ENCODE data around the gene HUNK. TPM values are rescaled to one million over a fixed set of nuclear protein-coding genes. Genes with fewer than 3 reads are reported as not detected.
"Not testable (repeated sequence)": the region's sequence is repeated elsewhere in the genome, so short reads cannot be mapped to it uniquely, and the experiment has no call there.

HUNK gene
- total RNA-seq, 1 experiment from 2014 or later, result not detected

- Histone ChIP-seq H3K79me2 (ENCODE audit: low read depth) (no peaks in the 10 kb centered on the region), H3K27me3 (ENCODE audit: insufficient read depth, low read depth) (peaks cover 45% of the 10 kb centered on the region), H3K9me2 (ENCODE audit: insufficient read depth) (no peaks in the 10 kb centered on the region), H2AFZ (no peak overlapping the region), H3K9me3 (ENCODE audit: insufficient read depth, low read depth) (no peaks in the 10 kb centered on the region), H4K20me1 (ENCODE audit: insufficient read depth) (no peaks in the 10 kb centered on the region), H3F3A (ENCODE audit: insufficient read depth, low read depth) (no peaks in the 10 kb centered on the region), H3K4me3 (no peak overlapping the region), H3K36me3 (ENCODE audit: low read depth) (no peaks in the 10 kb centered on the region), H3K4me1 (replicated peaks; ENCODE audit: insufficient read depth) (no peaks in the 10 kb centered on the region), H3K4me2 (no peak overlapping the region), H3K27ac (no peak overlapping the region)
- POLR2A ChIA-PET (ENCODE audit: unreplicated experiment), result no interaction called here
- intact Hi-C loops (cut with micrococcal nuclease; ENCODE audit: unreplicated experiment), result no loop called here
- TF ChIP-seq EZH2 (IDR thresholded peaks at IDR 0.05; ENCODE audit: low read depth) (no peak), CTCF (conservative IDR thresholded peaks at IDR 0.05) (no peak)
- no TSS peak for BruUV-seq (replicated peaks)
- CTCF ChIA-PET, result no interaction called here
- no peak for DNase-seq
These were observed 72.7 kb downstream of the HUNK start for GRCh38 chr21:31945546-31945945.

DNA sequence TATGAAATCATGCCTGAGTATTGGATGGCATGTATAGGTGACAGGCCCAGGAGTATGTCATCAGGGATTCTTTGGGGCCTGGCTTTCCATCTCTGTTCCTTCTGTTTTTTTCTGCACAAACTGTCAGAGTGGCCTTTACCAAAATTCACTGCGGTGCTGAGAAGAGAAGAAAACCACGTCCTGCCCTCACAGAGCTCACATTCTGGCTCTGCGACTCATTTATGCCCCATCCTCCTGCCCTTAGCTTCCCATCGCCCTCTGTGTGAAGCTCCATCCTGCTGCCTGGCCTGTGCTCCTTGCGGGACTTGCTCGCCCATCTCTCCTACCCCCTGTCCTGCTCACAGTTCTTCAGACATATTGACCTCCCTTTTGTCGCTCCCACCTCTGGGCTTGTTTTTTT is 73.4 kb downstream of the HUNK start:
- Histone ChIP-seq H3K27ac (no peak overlapping the region), H4K20me1 (ENCODE audit: insufficient read depth) (no peaks in the 10 kb centered on the region), H3K4me2 (no peak overlapping the region), H3K9me2 (ENCODE audit: insufficient read depth) (no peaks in the 10 kb centered on the region), H3K4me3 (no peak overlapping the region), H3K9me3 (ENCODE audit: insufficient read depth, low read depth) (no peaks in the 10 kb centered on the region), H3F3A (ENCODE audit: insufficient read depth, low read depth) (no peaks in the 10 kb centered on the region), H2AFZ (no peak overlapping the region), H3K79me2 (ENCODE audit: low read depth) (no peaks in the 10 kb centered on the region), H3K27me3 (ENCODE audit: insufficient read depth, low read depth) (peaks cover 45% of the 10 kb centered on the region), H3K36me3 (ENCODE audit: low read depth) (no peaks in the 10 kb centered on the region), H3K4me1 (replicated peaks; ENCODE audit: insufficient read depth) (no peaks in the 10 kb centered on the region)
- intact Hi-C loops (cut with micrococcal nuclease; ENCODE audit: unreplicated experiment), result no loop called here
- no TSS peak for BruUV-seq (replicated peaks)
- no peak for TF ChIP-seq CTCF (conservative IDR thresholded peaks at IDR 0.05)
- no peak for TF ChIP-seq EZH2 (IDR thresholded peaks at IDR 0.05; ENCODE audit: low read depth)
- no peak for DNase-seq
- ChIA-PET CTCF (no interaction called here), POLR2A (ENCODE audit: unreplicated experiment) (no interaction called here)

DNA sequence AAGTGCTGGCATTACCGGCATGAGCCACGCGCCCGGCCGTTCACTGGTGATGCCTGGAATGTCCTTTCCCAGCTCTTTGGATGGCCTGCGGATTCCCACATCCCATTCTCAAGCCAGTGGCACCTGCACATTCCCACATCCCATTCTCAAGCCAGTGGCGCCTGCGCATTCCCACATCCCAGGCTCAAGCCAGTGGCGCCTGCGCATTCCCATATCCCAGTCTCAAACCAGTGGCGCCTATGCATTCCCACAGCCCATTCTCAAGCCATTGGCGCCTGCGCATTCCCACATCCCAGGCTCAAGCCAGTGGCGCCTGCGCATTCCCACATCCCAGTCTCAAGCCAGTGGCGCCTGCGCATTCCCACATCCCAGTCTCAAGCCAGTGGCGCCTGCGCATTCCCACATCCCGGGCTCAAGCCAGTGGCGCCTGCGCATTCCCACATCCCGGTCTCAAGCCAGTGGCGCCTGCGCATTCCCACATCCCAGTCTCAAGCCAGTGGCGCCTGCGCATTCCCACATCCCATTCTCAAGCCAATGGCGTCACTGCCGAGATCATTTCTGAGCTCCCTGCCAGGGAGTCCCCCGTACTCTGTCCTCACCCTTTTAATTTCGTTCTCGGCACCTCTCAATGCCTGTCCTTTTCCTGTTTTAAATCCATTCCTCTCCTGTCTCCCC is 74.2 kb downstream of the HUNK start:
- H3K27ac ChIP-seq; BruUV-seq (replicated peaks); H3K36me3 ChIP-seq (ENCODE audit: low read depth); H3K4me1 ChIP-seq (replicated peaks; ENCODE audit: insufficient read depth); DNase-seq; intact Hi-C loops (cut with micrococcal nuclease; ENCODE audit: unreplicated experiment); H3K9me3 ChIP-seq (ENCODE audit: insufficient read depth, low read depth); H3K9me2 ChIP-seq (ENCODE audit: insufficient read depth); H3F3A ChIP-seq (ENCODE audit: insufficient read depth, low read depth); H3K79me2 ChIP-seq (ENCODE audit: low read depth); H2AFZ ChIP-seq; CTCF ChIA-PET; POLR2A ChIA-PET (ENCODE audit: unreplicated experiment); H3K4me3 ChIP-seq; H3K4me2 ChIP-seq; H4K20me1 ChIP-seq (ENCODE audit: insufficient read depth): not testable (repeated sequence)
- peaks cover 45% of the 10 kb centered on the region for H3K27me3 ChIP-seq (ENCODE audit: insufficient read depth, low read depth)

- Histone ChIP-seq H3K4me1 (replicated peaks; ENCODE audit: insufficient read depth) (no peaks in the 10 kb centered on the region), H3K9me2 (ENCODE audit: insufficient read depth) (no peaks in the 10 kb centered on the region), H4K20me1 (ENCODE audit: insufficient read depth) (no peaks in the 10 kb centered on the region), H3K9me3 (ENCODE audit: insufficient read depth, low read depth) (no peaks in the 10 kb centered on the region), H2AFZ (no peak overlapping the region), H3K4me2 (no peak overlapping the region), H3K27me3 (ENCODE audit: insufficient read depth, low read depth) (peaks cover 50% of the 10 kb centered on the region), H3K36me3 (ENCODE audit: low read depth) (no peaks in the 10 kb centered on the region), H3K27ac (no peak overlapping the region), H3F3A (ENCODE audit: insufficient read depth, low read depth) (no peaks in the 10 kb centered on the region), H3K4me3 (no peak overlapping the region), H3K79me2 (ENCODE audit: low read depth) (no peaks in the 10 kb centered on the region)
- no peak for TF ChIP-seq CTCF (conservative IDR thresholded peaks at IDR 0.05)
- no peak for TF ChIP-seq EZH2 (IDR thresholded peaks at IDR 0.05; ENCODE audit: low read depth)
- no TSS peak for BruUV-seq (replicated peaks)
- no peak for DNase-seq
- intact Hi-C loops (cut with micrococcal nuclease; ENCODE audit: unreplicated experiment), result no loop called here
- CTCF ChIA-PET, result interaction anchor here (0.5 kb wide), 1 partner anchor 342 kb away, joined by 4 read pairs; no protein-coding TSS in a partner anchor
- POLR2A ChIA-PET (ENCODE audit: unreplicated experiment), result no interaction called here
These were observed 75.9 kb downstream of the HUNK start for GRCh38 chr21:31948676-31949075.

Measured in PC-9 (cell line).